GM12875 (cell line): ENCODE results near the gene HOTAIR.

Source experiments
- H3K4me3 ChIP-seq: one replicate; pipeline ENCODE4 v1.5.1; 2011; ENCODE audit warnings: low read depth, low read length, control low read depth
- TF ChIP-seq, protein P1 (sequence below): IDR thresholded peaks from 2 replicates; pipeline ENCODE4 v1.5.1; 2011; ENCODE audit warnings: low read depth, mild to moderate bottlenecking, control low read depth, inconsistent platforms, low read length, moderate library complexity, borderline replicate concordance; ENCODE audit not compliant: insufficient read depth

HOTAIR gene

DNA sequence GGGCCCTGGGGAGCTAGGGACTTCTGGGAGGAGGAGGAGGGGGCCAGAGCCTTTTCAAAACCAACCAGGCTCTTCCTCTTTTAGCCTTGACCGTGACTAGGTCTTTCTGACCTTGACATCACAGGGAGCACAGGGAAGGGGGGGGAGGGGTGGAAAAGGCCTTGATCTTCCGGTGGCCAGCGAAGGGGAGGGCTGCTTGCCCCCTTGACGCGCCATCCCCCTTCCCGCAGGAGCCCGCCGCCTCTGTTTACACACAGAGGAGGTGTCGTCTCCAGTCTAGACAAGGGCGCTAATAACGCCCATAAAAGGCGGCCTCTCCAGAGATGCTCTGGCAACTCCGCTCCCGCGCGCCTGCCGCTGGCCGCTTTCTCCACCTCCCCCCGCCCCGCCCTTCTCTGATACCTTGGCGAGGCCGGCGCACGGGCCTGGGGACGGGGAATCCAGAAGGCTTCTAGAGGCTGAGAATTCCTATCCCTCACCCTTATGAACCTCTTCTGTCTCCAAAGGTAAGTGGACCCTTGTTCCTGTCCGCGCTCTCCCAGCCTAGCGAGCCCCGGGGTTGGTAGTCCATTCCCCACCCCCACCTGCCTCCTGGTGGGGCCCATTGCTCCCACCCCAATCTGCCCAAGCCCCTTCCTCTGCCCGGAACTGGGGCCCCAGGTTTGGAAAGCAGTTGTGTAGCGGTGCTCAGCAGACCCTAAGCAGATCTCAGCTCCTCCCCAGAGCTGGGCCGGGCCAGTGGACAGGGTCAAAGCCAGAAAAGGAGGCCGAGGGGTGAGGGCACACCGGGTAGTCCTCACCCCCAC is 24.9 kb downstream of the HOTAIR start:
- no peak overlapping the region for H3K4me3 ChIP-seq
- TF ChIP-seq, protein P1, sequence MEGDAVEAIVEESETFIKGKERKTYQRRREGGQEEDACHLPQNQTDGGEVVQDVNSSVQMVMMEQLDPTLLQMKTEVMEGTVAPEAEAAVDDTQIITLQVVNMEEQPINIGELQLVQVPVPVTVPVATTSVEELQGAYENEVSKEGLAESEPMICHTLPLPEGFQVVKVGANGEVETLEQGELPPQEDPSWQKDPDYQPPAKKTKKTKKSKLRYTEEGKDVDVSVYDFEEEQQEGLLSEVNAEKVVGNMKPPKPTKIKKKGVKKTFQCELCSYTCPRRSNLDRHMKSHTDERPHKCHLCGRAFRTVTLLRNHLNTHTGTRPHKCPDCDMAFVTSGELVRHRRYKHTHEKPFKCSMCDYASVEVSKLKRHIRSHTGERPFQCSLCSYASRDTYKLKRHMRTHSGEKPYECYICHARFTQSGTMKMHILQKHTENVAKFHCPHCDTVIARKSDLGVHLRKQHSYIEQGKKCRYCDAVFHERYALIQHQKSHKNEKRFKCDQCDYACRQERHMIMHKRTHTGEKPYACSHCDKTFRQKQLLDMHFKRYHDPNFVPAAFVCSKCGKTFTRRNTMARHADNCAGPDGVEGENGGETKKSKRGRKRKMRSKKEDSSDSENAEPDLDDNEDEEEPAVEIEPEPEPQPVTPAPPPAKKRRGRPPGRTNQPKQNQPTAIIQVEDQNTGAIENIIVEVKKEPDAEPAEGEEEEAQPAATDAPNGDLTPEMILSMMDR = no peak

DNA sequence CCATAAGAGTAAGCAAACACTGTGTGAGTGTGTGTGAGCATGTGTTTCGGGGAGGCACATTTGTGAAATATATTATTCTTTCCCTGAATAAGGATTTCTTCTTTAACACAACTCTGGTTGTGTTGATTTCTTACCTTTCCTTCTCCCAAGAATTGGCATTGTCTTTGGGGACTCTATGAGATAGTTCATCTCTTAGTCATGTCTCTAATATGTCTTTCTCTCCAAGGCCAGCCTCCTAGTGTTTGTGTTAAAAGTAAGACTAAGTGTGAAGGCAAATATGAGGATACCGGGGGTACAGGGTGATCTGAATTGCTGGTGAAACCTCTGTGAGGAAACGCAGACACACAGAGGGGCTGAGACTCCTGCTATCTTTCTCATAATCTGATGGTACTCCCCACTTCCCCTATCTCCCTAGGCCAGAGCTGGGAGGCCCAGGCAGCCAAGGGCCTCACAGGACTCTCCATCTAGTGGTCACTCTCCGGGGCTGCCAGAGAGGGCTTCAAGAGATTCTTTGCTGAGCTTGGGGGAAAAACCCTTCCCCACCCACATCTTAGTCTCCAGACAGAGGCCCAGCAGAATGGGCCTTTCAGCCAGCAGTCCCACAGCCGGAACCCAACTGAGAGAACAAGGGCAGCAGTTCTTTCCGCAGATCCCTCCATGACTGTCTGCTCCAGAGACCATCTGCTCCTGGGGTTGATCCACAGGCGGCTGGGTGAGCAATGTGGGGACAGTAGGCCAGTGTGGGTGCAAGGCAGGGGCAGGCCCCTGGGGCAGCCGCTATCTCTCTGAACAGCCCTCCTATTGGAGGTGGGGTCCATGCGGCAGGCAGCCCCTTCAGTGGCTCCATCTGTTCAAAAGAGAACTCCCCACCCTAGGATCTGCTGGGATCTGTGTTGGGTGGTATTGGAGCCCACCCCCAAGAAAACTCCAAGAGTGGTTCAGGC is 25.8 kb downstream of the HOTAIR start:
- no peak overlapping the region for H3K4me3 ChIP-seq
- TF ChIP-seq, protein P1 = no peak

DNA sequence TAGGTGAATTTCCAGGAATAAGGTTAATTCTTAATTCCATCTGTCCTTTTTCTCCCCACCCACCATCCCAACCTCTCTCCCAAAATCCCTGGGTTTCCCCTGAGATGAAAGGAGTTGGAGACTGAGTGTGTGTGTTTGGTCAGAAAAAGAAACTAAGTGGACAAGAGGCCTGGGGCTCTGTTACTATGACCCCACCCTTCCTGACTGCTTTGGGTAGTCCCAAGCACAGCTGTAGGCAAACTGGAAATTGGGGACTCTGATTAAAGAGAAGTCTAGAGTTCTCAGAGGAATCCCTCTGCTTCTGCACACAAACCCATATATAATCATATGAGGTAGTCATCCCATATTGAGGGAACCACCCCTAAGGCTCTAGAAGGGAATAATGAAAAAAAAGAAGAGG is 27.0 kb downstream of the HOTAIR start:
- TF ChIP-seq, protein P1 = no peak
- no peak overlapping the region for H3K4me3 ChIP-seq

DNA sequence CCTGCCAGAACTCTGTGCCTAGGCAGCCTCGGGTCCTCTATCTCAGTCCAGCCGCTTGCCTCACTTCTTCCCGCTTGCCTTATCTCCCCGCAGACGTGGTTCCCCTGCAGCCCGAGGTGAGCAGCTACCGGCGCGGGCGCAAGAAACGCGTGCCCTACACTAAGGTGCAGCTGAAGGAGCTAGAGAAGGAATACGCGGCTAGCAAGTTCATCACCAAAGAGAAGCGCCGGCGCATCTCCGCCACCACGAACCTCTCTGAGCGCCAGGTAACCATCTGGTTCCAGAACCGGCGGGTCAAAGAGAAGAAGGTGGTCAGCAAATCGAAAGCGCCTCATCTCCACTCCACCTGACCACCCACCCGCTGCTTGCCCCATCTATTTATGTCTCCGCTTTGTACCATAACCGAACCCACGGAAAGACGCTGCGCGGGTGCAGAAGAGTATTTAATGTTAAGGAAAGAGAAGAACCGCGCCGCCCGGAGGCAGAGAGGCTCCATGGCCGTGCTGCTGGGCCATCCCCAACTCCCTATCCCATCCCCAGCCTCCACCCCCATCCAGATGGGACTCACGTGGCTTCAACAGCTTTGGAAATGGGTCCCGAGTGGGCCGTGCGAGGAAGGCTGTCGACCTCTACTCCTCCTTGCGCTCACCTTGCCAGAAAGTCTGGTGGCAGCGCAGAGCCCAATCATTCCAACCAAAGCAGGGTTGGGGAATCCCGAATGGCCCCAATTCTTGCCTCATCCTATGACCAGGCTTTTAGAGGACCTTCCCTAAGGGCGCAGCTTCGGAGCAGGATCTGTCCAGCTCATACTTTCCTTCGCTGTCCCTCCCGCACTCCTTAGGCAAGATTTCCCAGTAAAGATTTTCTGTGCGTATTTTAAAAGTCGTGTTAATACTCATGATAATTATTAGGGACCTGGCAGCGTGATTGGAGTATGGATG is 29.6 kb downstream of the HOTAIR start:
- H3K4me3 ChIP-seq = no peak overlapping the region
- TF ChIP-seq, protein P1 = no peak

DNA sequence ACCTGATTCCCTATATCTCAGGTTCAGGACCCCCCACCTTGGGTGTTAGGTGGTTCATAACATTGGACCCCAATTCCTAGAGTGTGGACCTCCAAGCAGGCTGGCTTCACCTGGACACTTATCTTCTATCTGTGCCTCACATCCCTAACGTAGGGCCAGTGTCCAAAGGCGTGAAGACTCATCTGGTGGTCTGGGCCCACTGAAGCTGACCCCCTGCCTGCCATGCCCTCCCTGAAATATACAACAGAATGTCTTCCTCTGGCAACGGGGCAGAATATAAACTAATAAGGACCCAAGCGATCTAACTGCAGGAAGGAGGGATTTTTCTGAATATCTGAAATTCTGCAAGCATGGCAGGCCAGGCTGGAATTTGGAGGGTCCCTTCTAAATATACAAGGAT is 30.5 kb downstream of the HOTAIR start:
- no peak overlapping the region for H3K4me3 ChIP-seq
- TF ChIP-seq, protein P1 = no peak

DNA sequence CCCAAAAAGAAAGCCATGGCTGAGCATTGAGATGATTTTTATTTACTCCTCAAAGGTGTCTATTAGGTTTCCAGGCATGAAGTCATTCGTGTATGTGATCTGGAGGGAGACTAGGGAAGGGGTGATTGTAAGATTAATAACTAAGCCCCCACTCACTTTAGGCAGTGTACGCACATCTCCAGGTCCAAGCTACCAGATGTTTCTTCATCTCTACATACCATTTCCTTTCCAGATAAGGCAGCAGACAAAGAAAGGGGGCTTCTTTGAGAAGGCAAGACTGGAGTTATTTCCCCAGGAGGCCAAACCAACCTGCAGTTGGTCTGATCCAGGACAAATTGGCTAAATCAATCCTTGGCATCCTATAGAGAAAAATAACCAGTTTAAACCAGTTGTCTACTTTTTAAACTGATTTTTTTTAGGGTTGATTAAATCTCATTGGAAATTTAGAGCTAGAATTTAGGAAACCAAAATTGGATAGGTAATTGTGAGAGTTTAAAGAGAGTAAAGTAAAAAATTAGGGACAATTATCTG is 32.2 kb downstream of the HOTAIR start:
- TF ChIP-seq, protein P1 = no peak
- H3K4me3 ChIP-seq = no peak overlapping the region
